Heart right ventricle (tissue), 16 donors: ENCODE results near the gene CDCA8. TPM values are rescaled to one million over a fixed set of nuclear protein-coding genes. Genes with fewer than 3 reads are reported as not detected.
A peak's percentile ranks its signal among the peaks of the same experiment; 100 is the strongest.

Source experiments
- ATAC-seq, 8 donors: fragments of 200-7000 bp; cut with Tn5 transposase; one replicate each; pipeline ENCODE4 v1.9.1; 2020; ENCODE audit warnings: mild to moderate bottlenecking in 8 of 8, moderate library complexity in 8 of 8, moderate number of reproducible peaks in 1 of 8
- DNase-seq, 2 donors: peaks; one replicate each; pipeline ENCODE4 v3.0.0-alpha.2; 2020
- H3K27ac ChIP-seq, 10 donors: fragments of 200-600 bp; sonication (generic) in 2 of 10; one replicate each; pipeline versions ENCODE4 v1.5.0 to v1.8.0; 2020 to 2022; ENCODE audit warnings: mild to moderate bottlenecking in 3 of 10
- H3K27me3 ChIP-seq, 7 donors: fragments of 200-600 bp; one replicate each; pipeline ENCODE4 v1.8.0; 2021 to 2022; ENCODE audit warnings: mild to moderate bottlenecking in 2 of 7
- H3K36me3 ChIP-seq, 9 donors: fragments of 200-600 bp; sonication (generic) in 1 of 9; one replicate each; pipeline versions ENCODE4 v1.5.0 to v1.8.0; 2020 to 2022; ENCODE audit warnings: mild to moderate bottlenecking in 2 of 9
- H3K4me1 ChIP-seq, 9 donors: fragments of 200-600 bp; sonication (generic) in 1 of 9; one replicate each; pipeline versions ENCODE4 v1.5.0 to v1.8.0; 2020 to 2022; ENCODE audit warnings: mild to moderate bottlenecking in 4 of 9
- H3K4me3 ChIP-seq, 10 donors: fragments of 200-600 bp; sonication (generic) in 2 of 10; one replicate each; pipeline versions ENCODE4 v1.5.0 to v1.8.0; 2020 to 2022; ENCODE audit warnings: mild to moderate bottlenecking in 7 of 10, moderate library complexity in 2 of 10
- H3K9me3 ChIP-seq, 11 donors: fragments of 200-600 bp in 10 of 11; sonication (generic) in 2 of 11; one replicate each; pipeline versions ENCODE4 v1.5.0 to v1.8.0; 2013 to 2022; ENCODE audit warnings: mild to moderate bottlenecking in 2 of 11, control low read depth in 1 of 11, moderate library complexity in 1 of 11
- WGBS, 2 donors: extraction: QIAGEN DNeasy Blood & Tissue Kit; methylation state at CpG; one replicate each; pipeline ENCODE4 v1.1.7; 2013; ENCODE audit warnings: inconsistent platforms in 1 of 2; 5-methylcytosine and 5-hydroxymethylcytosine counted together
- intact Hi-C, 10 donors: fragments of 100-400 bp; cut with DNase I; formaldehyde crosslinking; loops; one replicate each; pipeline versions ENCODE4 v1.11.1 to v1.14.2; 2022
- polyA plus RNA-seq, 2 donors: library from polyadenylated mRNA; stranded (reverse); fragments of 200-250 nt; gene quantifications; one replicate each; pipeline ENCODE4 v1.2.3, GENCODE V29; 2013
- total RNA-seq, 10 donors: library from RNA; stranded (reverse); fragmentation: NEBNext Ultra II Directional in 3 of 10; extraction: Animal tissue kit (Norgen Biotek cat#: 25700) in 3 of 10; gene quantifications; one replicate each; pipeline versions ENCODE4 v1.2.1 to v1.2.4, GENCODE V29; 2021 to 2023
- TF ChIP-seq, protein P1 (sequence below), 9 donors: fragments of 200-600 bp; sonication (generic) in 2 of 9; IDR thresholded peaks; one replicate each; pipeline versions ENCODE4 v1.5.0 to v1.8.0; 2021 to 2022; ENCODE audit warnings: antibody characterized with exemption in 9 of 9, mild to moderate bottlenecking in 5 of 9, moderate library complexity in 1 of 9
- donor health status: Arrhythmogenic right ventricular cardiomyopathy.
- donor health status: ischemic (EF 13 %, LVEDD 7.1; RV severe dilation, severe dysfunction).
- donor health status: healthy with polysubstance abuse.
- donor health status: DM: no; HTN: yes; CAD: no.
- donor health status: DM: no; HTN: no; CAD: no.
- donor health status: ischemic (EF 25% LVEDD 6.9; RV normal size, moderate dysfunction).
- donor health status: ischemic (EF 25% LVEDD 5.7; RV mildly dilated, moderate dysfunction).
- donor health status: healthy.
- donor health status: DM: yes; HTN: yes; CAD: no.
- donor health status: Ischemic cardiomyopathy.
- donor health status: ischemic (EF 35%, LVEDD 5.7; RV mildly dilated, moderate dysfunction).
- donor health status: nonischemic (EF 11% LVEDD 7.7; RV severe dilation, severe dysfunction).
- donor health status: DM: yes; HTN: yes; CAD: no.
- donor health status: PGD.
- donor health status: ischemic (EF 29% LVEDD 5.4; RV normal size, mild dysfunction).
- donor health status: nonischemic (EF 23%, LVEDD 6.1; RV moderate dilation, normal function).

The CDCA8 gene
- total and polyA plus RNA-seq, 12 donors = 0.09 to 2.9 (median 0.41) TPM; not detected in 1

DNA sequence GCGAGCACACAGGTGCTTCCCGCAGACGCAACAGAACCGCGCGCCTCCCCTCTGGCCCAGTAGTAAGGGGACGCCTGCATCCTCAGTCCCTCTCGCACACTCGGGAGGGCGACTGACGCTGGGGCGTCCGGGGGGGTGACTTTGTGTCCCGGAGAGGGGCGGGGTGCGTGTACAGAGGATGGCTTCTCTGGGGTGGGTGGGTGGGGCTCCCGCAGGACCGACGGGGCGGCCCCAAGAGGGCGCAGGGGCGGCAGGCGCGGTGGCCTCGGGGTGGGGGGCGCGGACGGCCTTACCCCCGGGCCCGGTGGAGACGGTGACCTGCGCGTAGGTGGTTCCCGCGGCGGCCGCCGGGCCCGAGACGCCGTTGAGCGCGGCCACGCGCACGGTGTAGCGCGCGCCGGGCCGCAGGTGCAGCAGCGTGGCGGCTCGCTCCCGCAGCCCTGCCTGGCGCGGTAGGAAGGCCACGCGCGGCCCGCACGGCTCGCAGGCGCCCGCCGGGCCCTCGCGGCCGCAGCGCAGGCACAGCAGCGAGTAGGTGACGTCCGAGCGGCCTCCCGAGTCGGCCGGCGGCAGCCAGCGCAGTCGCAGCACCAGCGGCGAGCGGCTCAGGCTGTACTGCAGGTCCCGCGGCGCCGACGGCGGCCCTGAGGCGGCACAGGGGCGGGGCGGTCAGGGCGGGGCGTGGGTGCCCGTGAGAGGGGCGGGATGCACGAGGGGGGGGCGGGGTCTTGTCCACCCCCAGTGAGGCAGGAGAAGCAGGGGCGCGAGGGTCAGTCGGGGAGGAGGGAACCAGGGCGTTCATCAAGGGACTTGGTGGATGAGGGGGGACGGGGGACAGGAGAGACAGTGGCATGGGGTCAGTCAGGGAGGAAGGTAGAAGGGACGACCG, 60.5 kb downstream of the CDCA8 start:
- no peak overlapping the region for H3K27ac ChIP-seq
- intact Hi-C loops = no loop called here
- 1 to 2% methylated on average over 103 of the region's 105 CpGs for WGBS, 2 donors
- no peak for DNase-seq
- H3K9me3 ChIP-seq = peaks cover 0 to 2% (median 0%) of the 10 kb centered on the region in 11 donors
- no peaks in the 10 kb centered on the region for H3K36me3 ChIP-seq
- H3K27me3 ChIP-seq = peaks cover 0 to 94% (median 92%) of the 10 kb centered on the region in 7 donors
- TF ChIP-seq, protein P1, sequence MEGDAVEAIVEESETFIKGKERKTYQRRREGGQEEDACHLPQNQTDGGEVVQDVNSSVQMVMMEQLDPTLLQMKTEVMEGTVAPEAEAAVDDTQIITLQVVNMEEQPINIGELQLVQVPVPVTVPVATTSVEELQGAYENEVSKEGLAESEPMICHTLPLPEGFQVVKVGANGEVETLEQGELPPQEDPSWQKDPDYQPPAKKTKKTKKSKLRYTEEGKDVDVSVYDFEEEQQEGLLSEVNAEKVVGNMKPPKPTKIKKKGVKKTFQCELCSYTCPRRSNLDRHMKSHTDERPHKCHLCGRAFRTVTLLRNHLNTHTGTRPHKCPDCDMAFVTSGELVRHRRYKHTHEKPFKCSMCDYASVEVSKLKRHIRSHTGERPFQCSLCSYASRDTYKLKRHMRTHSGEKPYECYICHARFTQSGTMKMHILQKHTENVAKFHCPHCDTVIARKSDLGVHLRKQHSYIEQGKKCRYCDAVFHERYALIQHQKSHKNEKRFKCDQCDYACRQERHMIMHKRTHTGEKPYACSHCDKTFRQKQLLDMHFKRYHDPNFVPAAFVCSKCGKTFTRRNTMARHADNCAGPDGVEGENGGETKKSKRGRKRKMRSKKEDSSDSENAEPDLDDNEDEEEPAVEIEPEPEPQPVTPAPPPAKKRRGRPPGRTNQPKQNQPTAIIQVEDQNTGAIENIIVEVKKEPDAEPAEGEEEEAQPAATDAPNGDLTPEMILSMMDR (IDR thresholded peaks at IDR 0.05) = no peak
- ATAC-seq = peak in 2 of 8 donors; percentile 29 to 56
- H3K4me3 ChIP-seq = peak overlapping the region in 7 of 10 donors; percentile 5 to 24 (median 10)
- H3K4me1 ChIP-seq = no peaks in the 10 kb centered on the region

DNA sequence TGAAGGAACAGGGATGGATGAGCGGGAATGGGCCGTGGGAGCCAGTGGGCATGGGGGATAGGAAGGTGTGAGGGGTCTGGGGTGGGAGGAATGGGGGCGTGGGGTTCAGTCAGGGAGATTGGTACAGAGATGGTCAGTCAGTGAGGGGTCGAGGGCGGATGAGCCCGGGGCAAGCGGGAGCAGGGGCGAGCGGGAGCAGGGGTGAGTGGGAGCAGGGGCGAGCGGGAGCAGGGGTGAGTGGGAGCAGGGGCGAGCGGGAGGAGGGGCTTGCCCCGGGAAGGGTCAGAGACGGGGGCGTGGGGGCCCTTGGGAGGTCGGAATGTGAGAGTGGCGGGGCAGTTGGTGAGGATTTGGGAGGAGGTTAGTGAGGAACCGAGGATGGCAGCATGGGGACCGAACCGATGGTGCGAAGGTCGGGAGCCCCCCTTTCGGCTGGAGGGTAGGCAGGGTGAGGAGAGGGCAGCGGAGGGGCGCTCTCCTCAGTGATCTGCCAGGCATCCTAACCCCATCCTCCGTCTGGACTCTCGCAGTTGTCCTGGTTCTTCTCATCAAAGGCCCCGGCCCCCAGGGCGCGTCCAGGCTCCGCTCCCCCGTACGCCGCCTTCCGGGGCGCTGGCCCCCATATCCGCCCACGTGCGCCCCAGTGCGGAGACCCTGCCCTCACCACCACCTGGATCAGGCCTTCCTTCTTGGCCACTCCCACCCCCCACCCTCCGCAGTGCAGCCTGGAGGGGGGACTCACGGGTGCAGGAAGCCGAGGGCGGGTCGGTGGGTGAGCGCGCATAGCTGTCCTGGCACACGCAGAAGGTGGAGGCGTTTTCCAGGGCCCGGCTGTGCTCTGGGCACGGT, 61.4 kb downstream of the CDCA8 start:
- DNase-seq (no peak), ATAC-seq (no peak)
- 4 to 6% methylated on average over 49 to 50 of the region's 52 CpGs for WGBS, 2 donors
- H3K4me1 ChIP-seq = no peaks in the 10 kb centered on the region
- TF ChIP-seq, protein P1 (IDR thresholded peaks at IDR 0.05) = no peak
- H3K4me3 ChIP-seq = no peak overlapping the region
- no peak overlapping the region for H3K27ac ChIP-seq
- no peaks in the 10 kb centered on the region for H3K9me3 ChIP-seq
- peaks cover 0 to 93% (median 91%) of the 10 kb centered on the region in 7 donors for H3K27me3 ChIP-seq
- no peaks in the 10 kb centered on the region for H3K36me3 ChIP-seq
- intact Hi-C loops = no loop called here

DNA sequence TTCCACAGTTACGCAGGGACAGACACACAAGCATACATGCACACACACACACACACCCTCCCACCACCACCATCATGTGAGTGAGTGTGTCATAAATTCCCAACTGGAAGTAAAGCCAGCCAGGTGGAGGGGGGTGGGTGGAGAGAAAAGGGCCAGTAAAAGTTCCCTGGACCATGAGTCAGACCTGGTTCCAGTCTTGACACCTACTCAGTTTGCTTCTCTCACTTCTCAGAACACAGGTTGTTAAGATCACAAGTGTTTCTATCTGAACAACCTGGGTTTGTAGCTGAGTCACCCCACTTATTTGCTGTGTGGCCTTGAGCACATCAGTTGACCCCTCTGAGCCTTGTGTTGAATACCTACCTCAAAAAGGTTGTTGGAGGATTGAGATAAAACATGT, 63.0 kb downstream of the CDCA8 start:
- no peaks in the 10 kb centered on the region for H3K36me3 ChIP-seq
- DNase-seq = no peak
- no peak for ATAC-seq
- WGBS, 2 donors = 80 to 93% methylated on average over 1 of the region's 1 CpG
- no peaks in the 10 kb centered on the region for H3K9me3 ChIP-seq
- intact Hi-C loops = no loop called here
- TF ChIP-seq, protein P1 (IDR thresholded peaks at IDR 0.05) = no peak
- H3K4me3 ChIP-seq = no peak overlapping the region
- H3K27ac ChIP-seq = no peak overlapping the region
- H3K4me1 ChIP-seq = no peaks in the 10 kb centered on the region
- peaks cover 0 to 93% (median 91%) of the 10 kb centered on the region in 7 donors for H3K27me3 ChIP-seq

DNA sequence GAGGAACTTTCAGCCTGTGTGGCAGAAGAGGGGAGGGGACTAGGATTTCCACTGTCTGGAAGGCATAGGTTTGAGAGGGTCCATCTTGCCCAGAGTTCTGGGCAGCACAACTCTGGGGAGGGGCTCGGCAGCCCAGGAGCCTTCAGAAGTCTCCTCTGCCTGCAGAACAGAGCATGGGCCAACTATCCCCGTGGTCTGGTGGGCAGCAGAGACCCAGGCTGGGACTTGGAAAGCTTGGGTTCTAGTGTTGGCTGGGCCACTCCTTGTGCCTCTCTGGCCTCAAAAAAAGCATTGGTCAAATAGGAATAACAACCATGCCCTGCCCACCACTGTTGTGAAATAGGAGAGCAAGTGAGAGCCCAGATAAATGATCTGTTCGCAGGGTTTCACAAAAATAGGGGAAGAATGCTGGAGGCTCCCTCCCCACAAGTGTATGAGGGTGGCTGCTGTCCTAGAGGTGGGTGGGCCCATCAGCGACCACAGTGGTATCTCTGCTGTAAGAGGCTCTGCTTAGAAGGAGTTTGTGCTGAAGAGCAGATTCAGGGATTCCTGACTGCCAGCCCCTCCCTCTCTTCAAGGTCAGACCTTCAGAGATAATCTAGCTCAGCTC, 63.7 kb downstream of the CDCA8 start:
- WGBS, 2 donors = 39 to 54% methylated on average over 4 of the region's 4 CpGs
- Histone ChIP-seq H3K4me3 (no peak overlapping the region), H3K9me3 (no peaks in the 10 kb centered on the region), H3K27me3 (peaks cover 0 to 92% (median 89%) of the 10 kb centered on the region in 7 donors), H3K27ac (no peak overlapping the region), H3K36me3 (no peaks in the 10 kb centered on the region), H3K4me1 (no peaks in the 10 kb centered on the region)
- no peak for DNase-seq
- intact Hi-C loops = no loop called here
- TF ChIP-seq, protein P1 (IDR thresholded peaks at IDR 0.05) = no peak
- ATAC-seq = no peak
